Lower leg skin (tissue), 3 donors: ENCODE data around the gene SLC22A23.

Experiments
- POLR2A ChIP-seq, 2 donors: fragments of 450-650 bp; IDR thresholded peaks; one replicate each; pipeline ENCODE4 v1.6.1; 2016 to 2017; ENCODE audit warnings: antibody characterized with exemption in 2 of 2, mild to moderate bottlenecking in 1 of 2, moderate library complexity in 1 of 2
- TF ChIP-seq, protein P1 (sequence below), 3 donors: fragments of 450-650 bp; IDR thresholded peaks; one replicate each; pipeline ENCODE4 v1.5.1; 2016; ENCODE audit warnings: antibody characterized with exemption in 3 of 3, mild to moderate bottlenecking in 3 of 3, moderate library complexity in 2 of 3

DNA sequence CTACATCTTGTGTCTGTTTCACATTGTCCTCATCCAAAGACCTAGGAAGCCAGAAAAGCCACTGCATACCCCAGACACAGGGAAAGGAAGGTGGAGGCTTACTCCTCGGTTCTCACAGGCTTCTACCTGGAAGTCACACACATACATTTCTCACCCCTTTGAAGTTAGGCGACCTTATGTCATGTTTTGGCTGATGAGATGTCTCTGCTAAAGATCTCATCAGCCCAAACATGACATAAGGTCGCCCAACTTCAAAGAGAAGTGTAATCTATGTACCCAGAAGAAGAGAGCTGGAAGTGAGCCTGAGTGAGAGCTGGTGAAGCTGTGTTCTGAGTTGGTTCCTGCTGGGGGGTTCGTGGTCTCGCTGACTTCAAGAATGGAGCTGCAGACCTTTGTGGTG is 47.5 kb upstream of the SLC22A23 start:
- TF ChIP-seq, protein P1, sequence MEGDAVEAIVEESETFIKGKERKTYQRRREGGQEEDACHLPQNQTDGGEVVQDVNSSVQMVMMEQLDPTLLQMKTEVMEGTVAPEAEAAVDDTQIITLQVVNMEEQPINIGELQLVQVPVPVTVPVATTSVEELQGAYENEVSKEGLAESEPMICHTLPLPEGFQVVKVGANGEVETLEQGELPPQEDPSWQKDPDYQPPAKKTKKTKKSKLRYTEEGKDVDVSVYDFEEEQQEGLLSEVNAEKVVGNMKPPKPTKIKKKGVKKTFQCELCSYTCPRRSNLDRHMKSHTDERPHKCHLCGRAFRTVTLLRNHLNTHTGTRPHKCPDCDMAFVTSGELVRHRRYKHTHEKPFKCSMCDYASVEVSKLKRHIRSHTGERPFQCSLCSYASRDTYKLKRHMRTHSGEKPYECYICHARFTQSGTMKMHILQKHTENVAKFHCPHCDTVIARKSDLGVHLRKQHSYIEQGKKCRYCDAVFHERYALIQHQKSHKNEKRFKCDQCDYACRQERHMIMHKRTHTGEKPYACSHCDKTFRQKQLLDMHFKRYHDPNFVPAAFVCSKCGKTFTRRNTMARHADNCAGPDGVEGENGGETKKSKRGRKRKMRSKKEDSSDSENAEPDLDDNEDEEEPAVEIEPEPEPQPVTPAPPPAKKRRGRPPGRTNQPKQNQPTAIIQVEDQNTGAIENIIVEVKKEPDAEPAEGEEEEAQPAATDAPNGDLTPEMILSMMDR (IDR thresholded peaks at IDR 0.05): no peak
- TF ChIP-seq POLR2A (IDR thresholded peaks at IDR 0.05): no peak
